Kidney (tissue), 14 donors: ENCODE results near the gene TNIP3. TPM values are rescaled to one million over a fixed set of nuclear protein-coding genes. Genes with fewer than 3 reads are reported as not detected.

Source experiments
- DNase-seq, 5 donors: peaks; one replicate each; pipeline ENCODE4 v3.0.0-alpha.2; 2013 to 2020
- FAIRE-seq: peaks from 2 replicates; lab custom pipeline; 2012; peaks lifted over from hg19 to GRCh38; lab: Jason Lieb, UNC
- H3K27ac ChIP-seq, 2 donors: one replicate each; pipeline ENCODE4 v1.7.0; 2013; ENCODE audit warnings: low read depth in 2 of 2, low read length in 2 of 2, inconsistent platforms in 1 of 2
- H3K27me3 ChIP-seq: one replicate; pipeline ENCODE4 v1.7.1; 2013; ENCODE audit warnings: low read length, inconsistent platforms; ENCODE audit not compliant: control insufficient read depth, insufficient read depth
- H3K36me3 ChIP-seq, 3 donors: one replicate each; pipeline versions ENCODE4 v1.7.0 to v1.7.1; 2013; ENCODE audit warnings: low read length in 3 of 3, control low read depth in 1 of 3, inconsistent platforms in 1 of 3; ENCODE audit not compliant: insufficient read depth in 3 of 3, control insufficient read depth in 2 of 3
- H3K4me1 ChIP-seq, 3 donors: one replicate each; pipeline versions ENCODE4 v1.7.0 to v1.7.1; 2013; ENCODE audit warnings: low read length in 3 of 3, inconsistent platforms in 1 of 3, low read depth in 1 of 3; ENCODE audit not compliant: control insufficient read depth in 2 of 3, insufficient read depth in 2 of 3
- H3K4me3 ChIP-seq, 3 donors: one replicate each; pipeline versions ENCODE4 v1.7.0 to v1.8.1; 2013; ENCODE audit warnings: low read length in 3 of 3, control low read depth in 1 of 3, inconsistent platforms in 1 of 3
- H3K9ac ChIP-seq, 3 donors: one replicate each; pipeline versions ENCODE4 v1.7.0 to v1.7.1; 2013; ENCODE audit warnings: low read length in 3 of 3, control low read depth in 1 of 3, inconsistent platforms in 1 of 3
- H3K9me3 ChIP-seq, 3 donors: one replicate each; pipeline versions ENCODE4 v1.7.0 to v1.7.1; 2013; ENCODE audit warnings: low read length in 3 of 3, control low read depth in 1 of 3, inconsistent platforms in 1 of 3; ENCODE audit not compliant: control insufficient read depth in 2 of 3, insufficient read depth in 1 of 3
- CTCF ChIP-seq: IDR thresholded peaks from 3 replicates; pipeline ENCODE4 v1.5.1; 2012; ENCODE audit warnings: mild to moderate bottlenecking, moderate library complexity, borderline replicate concordance; ENCODE audit not compliant: insufficient read depth; ENCODE audit errors: extremely low read depth
- intact Hi-C: fragments of 100-400 bp; cut with DNase I; formaldehyde crosslinking; loops from one replicate; pipeline ENCODE4 v1.11.1; 2022
- polyA plus RNA-seq: library from polyadenylated mRNA; stranded (reverse); fragments of 350-450 nt; fragmentation: Illumina TruSeq; extraction: RNeasy Lipid Tissue Mini Kit (QIAGEN cat#74804); gene quantifications from one replicate; pipeline ENCODE4 v1.2.3, GENCODE V29; 2014; ENCODE audit warnings: low read depth, low replicate concordance; ENCODE audit not compliant: insufficient read depth
- total RNA-seq: library from RNA; stranded (reverse); fragmentation: NEBNext Ultra II Directional; extraction: Animal tissue kit (Norgen Biotek cat#: 25700); gene quantifications from one replicate; pipeline ENCODE4 v1.2.1, GENCODE V29; 2021
- donor health status: control.
- donor health status: control.
- donor health status: control.
- donor health status: control.
- donor health status: control.
- donor health status: DM: yes; HTN: yes; CAD: no.
- donor health status: Normal renal cell carcinoma (clear cell type).

TNIP3 gene
- total and polyA plus RNA-seq, 2 donors from 2014 or later, result 0.63 TPM; not detected in 1

GRCh38 chr4:121119715-121120114, 44.4 kb downstream of the TNIP3 start:
- FAIRE-seq, result no peak

GRCh38 chr4:121118344-121118743, 45.8 kb downstream of the TNIP3 start:
- no peaks in the 10 kb centered on the region for H3K9me3 ChIP-seq
- H3K9ac ChIP-seq, result no peak overlapping the region
- no peak for TF ChIP-seq CTCF
- intact Hi-C loops, result no loop called here
- H3K36me3 ChIP-seq, result no peaks in the 10 kb centered on the region
- H3K4me3 ChIP-seq, result no peak overlapping the region
- FAIRE-seq (no peak), DNase-seq (no peak)
- H3K4me1 ChIP-seq, result no peaks in the 10 kb centered on the region
- no peak overlapping the region for H3K27ac ChIP-seq
- no peaks in the 10 kb centered on the region for H3K27me3 ChIP-seq

More at GRCh38 chr4:121119715-121120114, 44.4 kb downstream of the TNIP3 start:
- H3K27ac ChIP-seq, result no peak overlapping the region
- no peak for DNase-seq
- H3K4me1 ChIP-seq, result no peaks in the 10 kb centered on the region
- intact Hi-C loops, result no loop called here
- H3K9ac ChIP-seq, result no peak overlapping the region
- no peaks in the 10 kb centered on the region for H3K36me3 ChIP-seq
- no peaks in the 10 kb centered on the region for H3K9me3 ChIP-seq
- no peak overlapping the region for H3K4me3 ChIP-seq
- no peak for TF ChIP-seq CTCF
- no peaks in the 10 kb centered on the region for H3K27me3 ChIP-seq

- H3K27ac ChIP-seq, result no peak overlapping the region
- no peaks in the 10 kb centered on the region for H3K27me3 ChIP-seq
- intact Hi-C loops, result no loop called here
- H3K4me1 ChIP-seq, result no peaks in the 10 kb centered on the region
- no peaks in the 10 kb centered on the region for H3K36me3 ChIP-seq
- H3K4me3 ChIP-seq, result no peak overlapping the region
- no peaks in the 10 kb centered on the region for H3K9me3 ChIP-seq
- no peak overlapping the region for H3K9ac ChIP-seq
- no peak for TF ChIP-seq CTCF
- FAIRE-seq (no peak), DNase-seq (no peak)
Observed at GRCh38 chr4:121114756-121115155, 49.4 kb downstream of the TNIP3 start.

GRCh38 chr4:121112530-121112929, 51.6 kb downstream of the TNIP3 start:
- Histone ChIP-seq H3K27me3 (no peaks in the 10 kb centered on the region), H3K4me1 (no peaks in the 10 kb centered on the region), H3K27ac (no peak overlapping the region), H3K4me3 (no peak overlapping the region), H3K9ac (no peak overlapping the region), H3K9me3 (no peaks in the 10 kb centered on the region), H3K36me3 (no peaks in the 10 kb centered on the region)
- intact Hi-C loops, result no loop called here
- FAIRE-seq (peak; percentile 96), DNase-seq (no peak)
- peak; percentile 12 for TF ChIP-seq CTCF
